NT2/D1 (cell line): Measurements from ENCODE around the gene CCT5.

Source experiments
- SUZ12 ChIP-seq: IDR thresholded peaks from 2 replicates; pipeline ENCODE4 v1.6.1; 2011; ENCODE audit not compliant: insufficient read length, insufficient read depth; ENCODE audit errors: extremely low read depth
- ZNF274 ChIP-seq: IDR thresholded peaks from 2 replicates; pipeline ENCODE4 v1.6.1; 2011; ENCODE audit warnings: mild to moderate bottlenecking, low read depth, low read length

GRCh38 chr5:10249948-10250805, at the start of gene CCT5:
- no peak for TF ChIP-seq ZNF274
- TF ChIP-seq SUZ12 = no peak
